NCI-H1048 (cell line): ENCODE data around the gene RALGAPA1.
"Not testable (repeated sequence)": the region's sequence is repeated elsewhere in the genome, so short reads cannot be mapped to it uniquely, and the experiment has no call there.

ENCODE experiments used
- DNase-seq: peaks from one replicate; lab custom pipeline; 2025; lab: John Stamatoyannopoulos, UW

The RALGAPA1 gene

GRCh38 chr14:35808638-35809563 is at the start of gene RALGAPA1:
Gene RALGAPA1, minus strand, starts transcription at chr14:35809295. Its CDS starts 460 bp downstream, at chr14:35808835.
- peak; percentile 83 for DNase-seq

- DNase-seq, result no peak
These were observed 49.6 kb upstream of the RALGAPA1 start for GRCh38 chr14:35858521-35859209.

DNA sequence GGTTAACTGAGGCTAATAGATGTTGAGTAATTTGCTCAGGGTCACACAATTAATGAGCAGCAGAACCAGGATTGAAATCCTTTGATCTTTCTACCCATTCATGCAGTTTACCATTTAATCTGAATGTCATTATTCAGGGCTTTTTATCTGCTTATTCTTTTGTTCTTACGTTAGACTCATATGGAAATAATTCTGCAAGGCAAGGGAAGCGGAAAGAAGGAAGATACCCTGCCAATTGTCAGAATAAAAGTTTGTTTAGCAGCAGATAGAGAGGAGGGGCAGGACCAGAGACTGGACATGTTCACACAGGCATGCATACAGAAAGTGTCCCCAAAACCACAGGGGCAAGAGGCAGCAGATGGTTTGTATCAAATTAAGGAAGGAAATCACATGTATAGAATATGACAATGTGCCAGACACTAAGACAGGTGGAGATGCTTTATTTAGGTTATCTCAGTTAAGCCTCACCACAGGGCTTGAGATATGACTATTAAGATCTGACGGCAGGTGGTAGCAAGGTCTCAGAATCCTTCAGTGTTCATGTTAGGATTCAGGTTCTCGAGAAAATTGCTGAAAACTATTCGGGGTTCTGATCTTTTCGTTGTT is 46.9 kb upstream of the RALGAPA1 start:
- no peak for DNase-seq

- DNase-seq, result no peak
These were observed 45.7 kb upstream of the RALGAPA1 start for GRCh38 chr14:35854696-35855270.

DNA sequence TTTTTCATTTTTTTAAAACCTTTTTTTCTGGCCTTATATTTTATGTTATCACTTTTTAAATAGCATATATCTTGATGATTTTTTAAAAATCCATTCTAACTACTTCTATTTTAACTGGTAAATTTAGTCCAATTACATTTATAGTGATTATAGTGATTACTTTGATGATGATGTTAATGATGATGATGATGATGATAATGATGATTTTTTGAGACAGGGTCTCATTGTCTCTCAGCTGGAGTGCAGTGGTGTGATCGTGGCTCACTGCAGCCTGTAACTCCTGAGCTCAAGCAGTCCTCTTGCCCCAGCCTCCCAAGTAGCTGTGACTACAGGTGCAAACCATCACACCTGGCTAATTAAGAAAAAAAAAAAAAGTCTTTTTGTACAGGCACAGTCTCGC is 44.1 kb upstream of the RALGAPA1 start:
- no peak for DNase-seq

DNA sequence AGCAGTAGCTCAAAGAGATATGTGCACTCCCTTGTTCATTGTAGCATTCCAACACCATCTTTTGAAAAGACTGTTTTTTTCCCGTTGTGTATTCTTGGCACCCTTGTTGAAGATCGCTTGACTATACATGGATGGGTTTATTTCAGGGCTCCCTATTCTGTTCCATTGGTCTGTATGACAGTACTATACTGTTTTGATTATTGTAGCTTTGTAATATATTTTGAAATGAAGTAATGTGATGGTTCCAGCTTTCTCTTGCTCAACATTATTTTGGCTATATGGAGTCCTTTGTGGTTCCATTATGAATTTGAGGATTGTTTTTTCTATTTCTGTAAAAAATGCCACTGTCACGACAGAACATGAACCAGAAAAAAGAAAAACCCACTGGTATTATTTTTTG is 42.7 kb upstream of the RALGAPA1 start:
- no peak for DNase-seq

GRCh38 chr14:35849122-35849521 is 40.0 kb upstream of the RALGAPA1 start:
- no peak for DNase-seq

GRCh38 chr14:35847636-35848035 is 38.5 kb upstream of the RALGAPA1 start:
- DNase-seq, result no peak

DNA sequence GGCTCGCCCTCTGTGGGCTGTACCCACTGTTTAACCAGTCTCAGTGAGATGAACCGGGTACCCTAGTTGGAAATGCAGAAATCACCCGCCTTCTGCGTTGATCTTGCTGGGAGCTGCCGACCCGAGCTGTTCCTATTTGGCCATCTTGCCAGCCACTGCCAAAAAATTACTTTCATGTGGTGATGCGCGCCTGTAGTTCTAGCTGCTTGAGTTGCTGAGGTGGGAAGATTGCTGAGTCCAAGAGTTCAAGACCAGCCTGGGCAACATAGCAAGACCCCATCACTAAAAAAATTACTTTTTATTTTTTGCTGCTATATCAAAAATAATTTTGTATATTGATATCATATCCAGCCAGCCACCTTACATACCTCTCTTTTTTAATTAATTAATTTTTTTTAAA is 35.4 kb upstream of the RALGAPA1 start:
- DNase-seq, result no peak

GRCh38 chr14:35842245-35842644 is 33.1 kb upstream of the RALGAPA1 start:
- DNase-seq, result not testable (repeated sequence)

DNA sequence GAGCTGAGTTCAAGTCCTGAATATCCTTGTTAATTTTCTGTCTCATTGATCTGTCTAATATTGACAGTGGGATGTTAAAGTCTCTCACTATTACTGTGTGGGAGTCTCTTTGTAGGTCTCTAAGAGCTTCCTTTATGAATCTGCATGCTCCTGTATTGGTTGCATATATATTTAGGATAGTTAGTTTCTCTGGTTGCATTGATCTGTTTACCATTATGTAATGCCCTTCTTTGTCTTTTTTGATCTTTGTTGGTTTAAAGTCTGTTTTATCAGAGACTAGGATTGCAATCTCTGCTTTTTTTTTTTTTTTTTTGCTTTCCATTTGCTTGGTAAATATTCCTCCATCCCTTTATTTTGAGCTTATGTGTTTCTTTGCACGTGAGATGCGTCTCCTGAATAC is 32.6 kb upstream of the RALGAPA1 start:
- not testable (repeated sequence) for DNase-seq

- no peak for DNase-seq
These were observed 26.3 kb upstream of the RALGAPA1 start for GRCh38 chr14:35835208-35835982.

DNA sequence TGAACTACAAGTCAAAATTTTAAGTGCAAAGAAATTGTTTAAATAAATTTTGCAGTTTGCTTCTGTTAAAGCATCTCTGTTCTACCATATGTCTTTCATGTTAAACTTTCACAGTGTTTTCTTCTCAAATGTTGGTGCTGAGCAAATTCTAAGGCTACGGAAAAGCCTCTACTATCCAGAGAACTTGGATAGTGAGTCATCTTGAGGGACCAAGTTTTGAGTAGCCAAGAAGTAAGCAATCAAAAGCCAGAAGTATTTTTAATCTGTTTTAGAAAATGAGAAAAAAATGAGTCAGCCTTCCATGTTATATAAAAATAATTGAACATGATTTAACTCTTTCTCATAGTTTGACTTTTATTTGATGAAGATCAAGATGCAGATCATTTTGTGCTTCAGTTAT is 20.4 kb upstream of the RALGAPA1 start:
- no peak for DNase-seq

DNA sequence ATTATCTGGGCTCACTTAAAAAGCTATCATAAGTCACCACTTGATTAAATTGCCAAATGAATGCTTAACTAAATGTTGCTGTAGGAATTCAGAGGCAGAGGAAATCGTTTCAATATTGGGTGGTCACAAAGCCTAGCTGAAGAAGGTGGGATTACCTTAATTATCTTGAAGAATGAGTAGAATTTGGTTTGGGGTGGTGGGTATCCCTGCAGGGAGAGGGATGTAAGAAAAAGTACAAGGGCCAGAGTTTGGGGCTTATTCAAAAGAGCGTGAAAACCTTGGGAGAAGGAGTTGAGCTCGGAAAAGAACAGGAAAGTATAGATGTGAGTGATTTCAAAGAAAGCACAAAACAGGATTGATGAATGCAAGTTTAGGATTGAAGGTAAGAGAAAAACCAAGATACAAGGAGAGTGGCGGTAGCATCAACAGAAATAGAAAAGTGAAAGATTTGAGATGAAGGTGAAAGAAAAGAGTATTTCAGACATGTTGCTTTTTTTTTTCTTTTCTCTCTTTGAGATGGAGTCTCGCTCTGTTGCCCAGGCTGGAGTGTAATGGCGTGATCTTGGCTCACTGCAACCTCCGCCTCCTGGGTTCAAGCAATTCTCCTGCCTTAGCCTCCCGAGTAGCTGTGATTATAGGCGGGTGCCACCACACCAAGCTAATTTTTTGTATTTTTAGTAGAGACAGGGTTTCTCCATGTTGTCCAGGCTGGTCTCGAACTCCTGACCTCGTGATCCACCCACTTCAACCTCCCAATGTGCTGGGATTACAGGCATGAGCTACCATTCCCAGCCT is 18.8 kb upstream of the RALGAPA1 start:
- DNase-seq, result no peak

- DNase-seq, result no peak
These were observed 17.9 kb upstream of the RALGAPA1 start for GRCh38 chr14:35826952-35827416.

- DNase-seq, result peak; percentile 97
These were observed 17.3 kb upstream of the RALGAPA1 start, which contains the start of gene BRMS1L for GRCh38 chr14:35826218-35826951. Gene BRMS1L, plus strand, starts transcription at chr14:35826338. Its CDS starts 179 bp downstream, at chr14:35826517.

DNA sequence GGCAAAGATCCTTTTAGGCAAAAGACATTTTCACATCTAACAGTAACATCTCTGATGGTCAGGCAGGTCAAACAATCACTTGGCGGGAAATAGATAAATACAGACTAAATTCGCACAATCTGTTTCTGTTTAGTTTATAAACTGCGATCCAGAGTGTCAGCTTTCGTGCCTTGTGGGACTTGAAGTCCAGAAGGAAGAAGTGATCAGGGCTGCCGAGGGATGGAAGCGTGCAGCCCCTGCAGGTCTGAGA is 16.8 kb upstream of the RALGAPA1 start:
- DNase-seq, result no peak

DNA sequence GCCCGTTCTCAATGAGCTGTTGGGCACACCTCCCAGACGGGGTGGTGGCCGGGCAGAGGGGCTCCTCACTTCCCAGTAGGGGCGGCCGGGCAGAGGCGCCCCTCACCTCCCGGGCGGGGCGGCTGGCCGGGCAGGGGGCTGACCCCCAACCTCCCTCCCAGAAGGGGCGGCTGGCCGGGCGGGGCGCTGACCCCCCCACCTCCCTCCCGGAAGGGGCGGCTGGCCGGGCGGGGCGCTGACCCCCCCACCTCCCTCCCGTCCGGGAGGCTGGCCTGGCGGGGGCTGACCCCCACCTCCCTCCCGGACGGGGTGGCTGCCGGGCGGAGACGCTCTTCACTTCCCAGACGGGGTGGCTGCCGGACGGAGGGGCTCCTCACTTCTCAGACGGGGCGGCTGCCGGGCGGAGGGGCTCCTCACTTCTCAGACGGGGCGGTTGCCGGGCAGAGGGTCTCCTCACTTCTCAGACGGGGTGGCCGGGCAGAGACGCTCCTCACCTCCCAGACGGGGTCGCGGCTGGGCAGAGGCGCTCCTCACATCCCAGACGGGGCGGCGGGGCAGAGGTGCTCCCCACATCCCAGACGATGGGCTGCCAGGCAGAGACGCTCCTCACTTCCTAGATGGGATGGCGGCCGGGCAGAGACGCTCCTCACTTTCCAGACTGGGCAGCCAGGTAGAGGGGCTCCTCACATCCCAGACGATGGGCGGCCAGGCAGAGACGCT is 15.5 kb upstream of the RALGAPA1 start:
- DNase-seq, result not testable (repeated sequence)

DNA sequence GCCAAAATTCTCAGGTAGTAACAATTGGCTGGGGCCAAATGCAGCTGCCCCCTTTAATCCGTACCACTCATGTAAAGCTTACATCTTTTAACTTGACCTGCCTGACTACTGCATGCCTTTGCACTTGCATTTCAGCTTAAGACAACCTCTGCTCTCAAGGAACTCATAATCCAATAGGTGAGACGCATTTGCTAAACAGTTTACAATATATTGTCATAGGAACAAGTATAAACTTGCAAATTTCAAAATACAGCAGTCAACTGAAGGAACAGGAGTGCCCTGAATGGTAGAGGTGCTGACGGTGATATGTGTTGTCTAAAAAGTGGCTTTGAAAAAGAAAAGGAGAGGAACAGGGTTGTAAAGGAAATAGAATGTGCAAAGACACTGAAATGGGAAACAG is 13.4 kb upstream of the RALGAPA1 start:
- DNase-seq, result no peak
